Natural killer cell treated with Interleukin-12 subunit alpha and Interleukin-12 subunit beta and Interleukin-15 and Interleukin-18, amount 100 ng/mL, for 72 hours (primary cell): ENCODE data around the gene HOXC9. TPM values are rescaled to one million over a fixed set of nuclear protein-coding genes. Genes with fewer than 3 reads are reported as not detected.
"Not testable (repeated sequence)": the region's sequence is repeated elsewhere in the genome, so short reads cannot be mapped to it uniquely, and the experiment has no call there.

ENCODE experiments used
- ATAC-seq, 2 donors: fragments of 150-1000 bp; cut with Tn5 transposase in 1 of 2; sonication (Bioruptor Pico), chemical (Tn5 transposase) in 1 of 2; 2 replicates each; pipeline ENCODE4 v1.10.0; 2021
- DNase-seq: peaks from one replicate; pipeline ENCODE4 v3.0.0; 2022; ENCODE audit warnings: low spot score
- H3K27ac Mint-ChIP-seq, 2 donors: 1 replicate in 1 of 2; 2 replicates in 1 of 2; pipeline ENCODE4 v1.8.0; 2022; ENCODE audit warnings: mixed read lengths in 2 of 2, mild to moderate bottlenecking in 1 of 2, moderate library complexity in 1 of 2
- H3K27me3 Mint-ChIP-seq, 2 donors: 1 replicate in 1 of 2; 2 replicates in 1 of 2; pipeline ENCODE4 v1.8.0; 2022; ENCODE audit warnings: mixed read lengths in 2 of 2
- H3K36me3 Mint-ChIP-seq: one replicate; pipeline ENCODE4 v1.8.0; 2022; ENCODE audit warnings: mixed read lengths
- H3K4me1 Mint-ChIP-seq, 2 donors: 1 replicate in 1 of 2; 2 replicates in 1 of 2; pipeline ENCODE4 v1.8.0; 2022; ENCODE audit warnings: low read depth in 2 of 2, mixed read lengths in 2 of 2, mild to moderate bottlenecking in 1 of 2
- H3K4me3 Mint-ChIP-seq: one replicate; pipeline ENCODE4 v1.8.0; 2022; ENCODE audit warnings: mixed read lengths
- H3K9me3 Mint-ChIP-seq: 2 replicates; pipeline ENCODE4 v1.8.0; 2022; ENCODE audit warnings: mixed read lengths
- total RNA-seq, 2 donors: library from RNA; stranded (reverse); gene quantifications; one replicate each; pipeline ENCODE4 v1.2.3, GENCODE V29; 2022

Gene HOXC9
- total RNA-seq, 2 donors from 2014 or later = not detected

GRCh38 chr12:54037360-54038283, 37.7 kb downstream of the HOXC9 start:
- no peak for DNase-seq
- Mint-ChIP-seq H3K27ac (no peak overlapping the region), H3K4me3 (no peak overlapping the region), H3K27me3 (peaks cover 52 to 55% of the 10 kb centered on the region in 2 donors), H3K9me3 (no peaks in the 10 kb centered on the region), H3K36me3 (no peaks in the 10 kb centered on the region), H3K4me1 (peaks cover 10 to 16% of the 10 kb centered on the region in 2 donors)
- ATAC-seq = no peak

GRCh38 chr12:54038284-54038870, 38.4 kb downstream of the HOXC9 start:
- Mint-ChIP-seq H3K4me3 (no peak overlapping the region), H3K36me3 (no peaks in the 10 kb centered on the region), H3K9me3 (no peaks in the 10 kb centered on the region), H3K4me1 (peaks cover 9 to 12% of the 10 kb centered on the region in 2 donors), H3K27ac (no peak overlapping the region), H3K27me3 (peaks cover 49 to 55% of the 10 kb centered on the region in 2 donors)
- DNase-seq (no peak), ATAC-seq (no peak)

- Mint-ChIP-seq H3K9me3 (no peaks in the 10 kb centered on the region), H3K4me1 (peaks cover 4 to 12% of the 10 kb centered on the region in 2 donors), H3K27me3 (peaks cover 49 to 57% of the 10 kb centered on the region in 2 donors), H3K27ac (no peak overlapping the region), H3K4me3 (no peak overlapping the region), H3K36me3 (no peaks in the 10 kb centered on the region)
- no peak for DNase-seq
- ATAC-seq = no peak
Observed at GRCh38 chr12:54038871-54039414, 39.0 kb downstream of the HOXC9 start.

GRCh38 chr12:54039417-54040147, 39.6 kb downstream of the HOXC9 start:
- Mint-ChIP-seq H3K4me1 (peaks cover 0 to 7% of the 10 kb centered on the region in 2 donors), H3K36me3 (no peaks in the 10 kb centered on the region), H3K4me3 (no peak overlapping the region), H3K27ac (no peak overlapping the region), H3K9me3 (no peaks in the 10 kb centered on the region), H3K27me3 (peaks cover 55 to 57% of the 10 kb centered on the region in 2 donors)
- ATAC-seq (no peak), DNase-seq (no peak)

- Mint-ChIP-seq H3K27ac (no peak overlapping the region), H3K4me3 (no peak overlapping the region), H3K9me3 (no peaks in the 10 kb centered on the region), H3K27me3 (peaks cover 56 to 60% of the 10 kb centered on the region in 2 donors), H3K4me1 (peaks cover 0 to 4% of the 10 kb centered on the region in 2 donors), H3K36me3 (no peaks in the 10 kb centered on the region)
- ATAC-seq = no peak
- no peak for DNase-seq
Observed at GRCh38 chr12:54040148-54040494, 40.2 kb downstream of the HOXC9 start.

- ATAC-seq = no peak
- Mint-ChIP-seq H3K4me3 (no peak overlapping the region), H3K9me3 (no peaks in the 10 kb centered on the region), H3K27ac (no peak overlapping the region), H3K27me3 (peaks cover 56 to 62% of the 10 kb centered on the region in 2 donors), H3K36me3 (no peaks in the 10 kb centered on the region), H3K4me1 (peaks cover 0 to 3% of the 10 kb centered on the region in 2 donors)
- DNase-seq = no peak
Observed at GRCh38 chr12:54040648-54041047, 40.7 kb downstream of the HOXC9 start.

GRCh38 chr12:54041097-54041690, 41.2 kb downstream of the HOXC9 start:
- DNase-seq = no peak
- Mint-ChIP-seq H3K4me3 (no peak overlapping the region), H3K36me3 (no peaks in the 10 kb centered on the region), H3K27ac (no peak overlapping the region), H3K27me3 (peaks cover 58 to 61% of the 10 kb centered on the region in 2 donors), H3K9me3 (no peaks in the 10 kb centered on the region), H3K4me1 (peaks cover 0 to 3% of the 10 kb centered on the region in 2 donors)
- no peak for ATAC-seq

GRCh38 chr12:54042033-54042432, 42.1 kb downstream of the HOXC9 start:
- H3K27me3 Mint-ChIP-seq = peaks cover 65 to 67% of the 10 kb centered on the region in 2 donors
- not testable (repeated sequence) for ATAC-seq, H3K36me3 Mint-ChIP-seq, H3K4me1 Mint-ChIP-seq, DNase-seq, H3K27ac Mint-ChIP-seq, H3K9me3 Mint-ChIP-seq, H3K4me3 Mint-ChIP-seq

GRCh38 chr12:54042970-54043853, 43.3 kb downstream of the HOXC9 start:
- Mint-ChIP-seq H3K27ac (no peak overlapping the region), H3K9me3 (no peaks in the 10 kb centered on the region), H3K4me3 (no peak overlapping the region), H3K36me3 (no peaks in the 10 kb centered on the region), H3K27me3 (peaks cover 63 to 77% of the 10 kb centered on the region in 2 donors), H3K4me1 (peaks cover 0 to 9% of the 10 kb centered on the region in 2 donors)
- ATAC-seq (no peak), DNase-seq (no peak)

- DNase-seq (no peak), ATAC-seq (no peak)
- Mint-ChIP-seq H3K27ac (no peak overlapping the region), H3K27me3 (peaks cover 64 to 77% of the 10 kb centered on the region in 2 donors), H3K36me3 (no peaks in the 10 kb centered on the region), H3K9me3 (no peaks in the 10 kb centered on the region), H3K4me1 (peaks cover 0 to 9% of the 10 kb centered on the region in 2 donors), H3K4me3 (no peak overlapping the region)
Observed at GRCh38 chr12:54044425-54045103, 44.6 kb downstream of the HOXC9 start.

GRCh38 chr12:54045401-54045800, 45.4 kb downstream of the HOXC9 start:
- Mint-ChIP-seq H3K27me3 (peaks cover 67 to 77% of the 10 kb centered on the region in 2 donors), H3K36me3 (peaks cover 7% of the 10 kb centered on the region), H3K4me1 (peaks cover 8 to 17% of the 10 kb centered on the region in 2 donors), H3K9me3 (no peaks in the 10 kb centered on the region), H3K4me3 (no peak overlapping the region), H3K27ac (no peak overlapping the region)
- ATAC-seq (no peak), DNase-seq (no peak)

- peaks cover 67 to 77% of the 10 kb centered on the region in 2 donors for H3K27me3 Mint-ChIP-seq
- peak overlapping the region; percentile 42 for H3K4me3 Mint-ChIP-seq
- H3K4me1 Mint-ChIP-seq = peaks cover 14 to 23% of the 10 kb centered on the region in 2 donors
- H3K9me3 Mint-ChIP-seq = no peaks in the 10 kb centered on the region
- no peak overlapping the region for H3K27ac Mint-ChIP-seq
- no peak for ATAC-seq
- DNase-seq = no peak
- H3K36me3 Mint-ChIP-seq = peaks cover 7% of the 10 kb centered on the region
Observed at GRCh38 chr12:54045868-54046521, 46.0 kb downstream of the HOXC9 start.
